GM12878 (cell line): ENCODE measurements around the gene NSMCE3.

Source experiments
- KDM1A ChIP-seq: fragments of 200-600 bp; sonication (generic); IDR thresholded peaks from 2 replicates; pipeline ENCODE4 v1.6.1; 2016; ENCODE audit warnings: borderline replicate concordance
- SREBF2 ChIP-seq: IDR thresholded peaks from 2 replicates; pipeline ENCODE4 v1.6.1; 2012; ENCODE audit warnings: mild to moderate bottlenecking, low read length
- ZBTB33 ChIP-seq: fragments of 450-650 bp; IDR thresholded peaks from 2 replicates; pipeline ENCODE4 v1.6.1; 2017; ENCODE audit warnings: mild to moderate bottlenecking
- TF ChIP-seq, protein P1 (sequence below), 3 experiments: IDR thresholded peaks in 2 of 3; conservative IDR thresholded peaks in 1 of 3; 2 replicates each; pipeline ENCODE4 v1.5.1; 2011; ENCODE audit warnings: low read depth in 3 of 3, low read length in 3 of 3, mild to moderate bottlenecking in 3 of 3, control low read depth in 2 of 3, moderate library complexity in 2 of 3, inconsistent platforms in 1 of 3, mixed read lengths in 1 of 3; ENCODE audit not compliant: control insufficient read depth in 2 of 3, insufficient read depth in 1 of 3; ENCODE audit errors: extremely low read depth in 1 of 3

DNA sequence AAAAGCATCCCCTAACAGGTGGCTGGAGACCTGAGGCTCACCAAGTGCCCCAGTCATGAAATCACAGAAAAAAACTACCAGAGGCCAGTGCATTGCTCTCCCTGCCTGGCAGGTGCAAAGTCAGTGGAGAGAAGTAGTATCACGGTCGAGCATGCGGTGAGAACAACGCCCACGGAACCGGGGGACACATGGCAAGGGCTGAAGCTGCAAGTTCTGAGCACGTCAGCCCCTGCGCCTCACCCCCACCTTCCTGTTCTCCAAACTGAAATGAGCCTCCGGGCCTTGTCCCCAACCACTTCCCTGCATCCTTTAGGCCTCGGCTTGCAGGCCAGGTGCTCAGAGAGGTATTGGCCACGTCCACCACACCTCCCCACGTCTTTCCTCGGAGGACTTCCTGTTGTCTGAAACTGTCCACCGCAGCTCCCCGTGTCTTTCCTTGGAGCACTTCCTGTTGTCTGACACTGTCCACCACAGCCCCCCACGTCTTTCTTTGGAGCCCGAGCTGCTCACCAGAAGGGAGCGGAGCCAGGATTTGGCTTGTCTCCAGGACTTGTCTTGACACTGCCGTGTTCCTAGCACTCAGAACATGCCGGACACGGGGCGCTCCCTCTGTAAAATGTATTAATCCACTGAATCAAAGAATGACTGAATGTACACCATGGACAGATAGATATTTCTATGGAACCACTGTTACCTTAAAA lies 43.9 kb downstream of the NSMCE3 start:
- TF ChIP-seq ZBTB33 (no peak), SREBF2 (no peak), KDM1A (no peak)
- TF ChIP-seq, protein P1, sequence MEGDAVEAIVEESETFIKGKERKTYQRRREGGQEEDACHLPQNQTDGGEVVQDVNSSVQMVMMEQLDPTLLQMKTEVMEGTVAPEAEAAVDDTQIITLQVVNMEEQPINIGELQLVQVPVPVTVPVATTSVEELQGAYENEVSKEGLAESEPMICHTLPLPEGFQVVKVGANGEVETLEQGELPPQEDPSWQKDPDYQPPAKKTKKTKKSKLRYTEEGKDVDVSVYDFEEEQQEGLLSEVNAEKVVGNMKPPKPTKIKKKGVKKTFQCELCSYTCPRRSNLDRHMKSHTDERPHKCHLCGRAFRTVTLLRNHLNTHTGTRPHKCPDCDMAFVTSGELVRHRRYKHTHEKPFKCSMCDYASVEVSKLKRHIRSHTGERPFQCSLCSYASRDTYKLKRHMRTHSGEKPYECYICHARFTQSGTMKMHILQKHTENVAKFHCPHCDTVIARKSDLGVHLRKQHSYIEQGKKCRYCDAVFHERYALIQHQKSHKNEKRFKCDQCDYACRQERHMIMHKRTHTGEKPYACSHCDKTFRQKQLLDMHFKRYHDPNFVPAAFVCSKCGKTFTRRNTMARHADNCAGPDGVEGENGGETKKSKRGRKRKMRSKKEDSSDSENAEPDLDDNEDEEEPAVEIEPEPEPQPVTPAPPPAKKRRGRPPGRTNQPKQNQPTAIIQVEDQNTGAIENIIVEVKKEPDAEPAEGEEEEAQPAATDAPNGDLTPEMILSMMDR (IDR thresholded peaks at IDR 0.05 in 2 of 3, conservative IDR thresholded peaks at IDR 0.05 in 1 of 3; ENCODE audit: control insufficient read depth in 2 of 3, extremely low read depth in 1 of 3, insufficient read depth in 1 of 3, low read depth in 3 of 3, low read length in 3 of 3), result no peak
